ENCODE measurements around the gene ADCY2.

DNA sequence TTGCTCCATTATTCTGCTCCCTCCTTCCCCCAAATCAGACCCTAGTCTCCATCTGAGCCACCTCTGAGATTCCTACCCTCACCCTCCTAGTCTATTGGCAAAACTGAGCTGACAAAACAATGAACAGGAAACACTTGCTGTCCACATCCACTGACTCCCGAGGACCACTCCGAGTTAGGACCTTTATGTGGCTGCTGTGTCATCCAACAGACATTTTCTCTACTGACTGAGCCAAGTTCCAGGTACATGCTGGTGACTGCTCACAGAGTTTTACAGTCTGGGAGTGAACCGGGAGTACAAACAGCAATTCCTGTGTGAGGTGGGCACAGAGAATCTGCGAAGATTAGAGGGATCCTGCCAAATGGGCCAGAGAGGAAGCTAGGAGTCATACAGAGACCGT, 415.8 kb downstream of the ADCY2 start:
- TF ChIP-seq, protein P1, sequence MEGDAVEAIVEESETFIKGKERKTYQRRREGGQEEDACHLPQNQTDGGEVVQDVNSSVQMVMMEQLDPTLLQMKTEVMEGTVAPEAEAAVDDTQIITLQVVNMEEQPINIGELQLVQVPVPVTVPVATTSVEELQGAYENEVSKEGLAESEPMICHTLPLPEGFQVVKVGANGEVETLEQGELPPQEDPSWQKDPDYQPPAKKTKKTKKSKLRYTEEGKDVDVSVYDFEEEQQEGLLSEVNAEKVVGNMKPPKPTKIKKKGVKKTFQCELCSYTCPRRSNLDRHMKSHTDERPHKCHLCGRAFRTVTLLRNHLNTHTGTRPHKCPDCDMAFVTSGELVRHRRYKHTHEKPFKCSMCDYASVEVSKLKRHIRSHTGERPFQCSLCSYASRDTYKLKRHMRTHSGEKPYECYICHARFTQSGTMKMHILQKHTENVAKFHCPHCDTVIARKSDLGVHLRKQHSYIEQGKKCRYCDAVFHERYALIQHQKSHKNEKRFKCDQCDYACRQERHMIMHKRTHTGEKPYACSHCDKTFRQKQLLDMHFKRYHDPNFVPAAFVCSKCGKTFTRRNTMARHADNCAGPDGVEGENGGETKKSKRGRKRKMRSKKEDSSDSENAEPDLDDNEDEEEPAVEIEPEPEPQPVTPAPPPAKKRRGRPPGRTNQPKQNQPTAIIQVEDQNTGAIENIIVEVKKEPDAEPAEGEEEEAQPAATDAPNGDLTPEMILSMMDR (IDR thresholded peaks at IDR 0.05), result no peak
- TF ChIP-seq POLR2A (IDR thresholded peaks at IDR 0.05; ENCODE audit: low read depth) (no peak), POLR2AphosphoS5 (IDR thresholded peaks at IDR 0.05) (no peak)
